Neural crest cell (in vitro differentiated cells): ENCODE results near the gene PP2D1. TPM values are rescaled to one million over a fixed set of nuclear protein-coding genes. Genes with fewer than 3 reads are reported as not detected.

ENCODE experiments used
- DNase-seq: peaks from one replicate; pipeline ENCODE4 v3.0.0; 2021; ENCODE audit warnings: low read depth, mixed read lengths, low spot score
- H3K27ac Mint-ChIP-seq: one replicate; pipeline ENCODE4 v1.8.0; 2021; ENCODE audit warnings: mild to moderate bottlenecking, mixed read lengths; ENCODE audit not compliant: unreplicated experiment
- H3K27me3 Mint-ChIP-seq: 2 replicates; pipeline ENCODE4 v1.8.0; 2021; ENCODE audit warnings: low read depth, mild to moderate bottlenecking, mixed read lengths
- H3K36me3 Mint-ChIP-seq: 2 replicates; pipeline ENCODE4 v1.8.0; 2021; ENCODE audit warnings: low read depth, mild to moderate bottlenecking, mixed read lengths
- H3K4me1 Mint-ChIP-seq: 2 replicates; pipeline ENCODE4 v1.8.0; 2021; ENCODE audit warnings: mixed read lengths
- H3K4me3 Mint-ChIP-seq: one replicate; pipeline ENCODE4 v1.8.0; 2021; ENCODE audit warnings: mild to moderate bottlenecking, mixed read lengths
- H3K9me3 Mint-ChIP-seq: 2 replicates; pipeline ENCODE4 v1.8.0; 2021; ENCODE audit warnings: mixed read lengths
- total RNA-seq: library from RNA; stranded (reverse); gene quantifications from 2 replicates; pipeline ENCODE4 v1.2.1, GENCODE V29; 2021
- TF ChIP-seq, protein P1 (sequence below): fragments of 200-600 bp; sonication (generic); conservative IDR thresholded peaks from 2 replicates; pipeline ENCODE4 v1.5.0; 2021; ENCODE audit warnings: antibody characterized with exemption, mild to moderate bottlenecking

The PP2D1 gene
- total RNA-seq, 1 donor from 2014 or later: not detected

DNA sequence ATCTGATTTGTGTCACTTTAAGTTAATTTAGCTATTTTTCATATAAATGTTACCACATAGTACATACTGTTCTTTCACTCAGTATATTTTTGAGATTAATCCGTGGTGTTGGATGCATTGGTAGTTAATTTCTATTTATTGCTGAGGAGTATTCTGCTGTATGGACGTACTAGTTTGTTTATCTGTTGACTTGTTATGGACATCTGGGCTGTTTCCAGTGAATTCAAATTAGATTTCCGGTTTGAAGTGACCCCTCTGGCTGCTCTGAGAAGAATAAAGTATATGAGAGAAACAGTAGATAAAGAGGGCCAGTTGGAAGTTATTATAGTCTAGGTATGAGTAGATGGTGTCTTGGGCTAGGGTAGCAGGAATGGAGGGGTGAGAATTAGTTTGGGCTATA is 43.8 kb upstream of the PP2D1 start:
- Mint-ChIP-seq H3K36me3 (peaks cover 4% of the 10 kb centered on the region), H3K27me3 (no peaks in the 10 kb centered on the region), H3K9me3 (peaks cover 4% of the 10 kb centered on the region), H3K4me1 (no peaks in the 10 kb centered on the region), H3K4me3 (no peak overlapping the region), H3K27ac (no peak overlapping the region)
- no peak for DNase-seq
- TF ChIP-seq, protein P1, sequence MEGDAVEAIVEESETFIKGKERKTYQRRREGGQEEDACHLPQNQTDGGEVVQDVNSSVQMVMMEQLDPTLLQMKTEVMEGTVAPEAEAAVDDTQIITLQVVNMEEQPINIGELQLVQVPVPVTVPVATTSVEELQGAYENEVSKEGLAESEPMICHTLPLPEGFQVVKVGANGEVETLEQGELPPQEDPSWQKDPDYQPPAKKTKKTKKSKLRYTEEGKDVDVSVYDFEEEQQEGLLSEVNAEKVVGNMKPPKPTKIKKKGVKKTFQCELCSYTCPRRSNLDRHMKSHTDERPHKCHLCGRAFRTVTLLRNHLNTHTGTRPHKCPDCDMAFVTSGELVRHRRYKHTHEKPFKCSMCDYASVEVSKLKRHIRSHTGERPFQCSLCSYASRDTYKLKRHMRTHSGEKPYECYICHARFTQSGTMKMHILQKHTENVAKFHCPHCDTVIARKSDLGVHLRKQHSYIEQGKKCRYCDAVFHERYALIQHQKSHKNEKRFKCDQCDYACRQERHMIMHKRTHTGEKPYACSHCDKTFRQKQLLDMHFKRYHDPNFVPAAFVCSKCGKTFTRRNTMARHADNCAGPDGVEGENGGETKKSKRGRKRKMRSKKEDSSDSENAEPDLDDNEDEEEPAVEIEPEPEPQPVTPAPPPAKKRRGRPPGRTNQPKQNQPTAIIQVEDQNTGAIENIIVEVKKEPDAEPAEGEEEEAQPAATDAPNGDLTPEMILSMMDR: no peak

DNA sequence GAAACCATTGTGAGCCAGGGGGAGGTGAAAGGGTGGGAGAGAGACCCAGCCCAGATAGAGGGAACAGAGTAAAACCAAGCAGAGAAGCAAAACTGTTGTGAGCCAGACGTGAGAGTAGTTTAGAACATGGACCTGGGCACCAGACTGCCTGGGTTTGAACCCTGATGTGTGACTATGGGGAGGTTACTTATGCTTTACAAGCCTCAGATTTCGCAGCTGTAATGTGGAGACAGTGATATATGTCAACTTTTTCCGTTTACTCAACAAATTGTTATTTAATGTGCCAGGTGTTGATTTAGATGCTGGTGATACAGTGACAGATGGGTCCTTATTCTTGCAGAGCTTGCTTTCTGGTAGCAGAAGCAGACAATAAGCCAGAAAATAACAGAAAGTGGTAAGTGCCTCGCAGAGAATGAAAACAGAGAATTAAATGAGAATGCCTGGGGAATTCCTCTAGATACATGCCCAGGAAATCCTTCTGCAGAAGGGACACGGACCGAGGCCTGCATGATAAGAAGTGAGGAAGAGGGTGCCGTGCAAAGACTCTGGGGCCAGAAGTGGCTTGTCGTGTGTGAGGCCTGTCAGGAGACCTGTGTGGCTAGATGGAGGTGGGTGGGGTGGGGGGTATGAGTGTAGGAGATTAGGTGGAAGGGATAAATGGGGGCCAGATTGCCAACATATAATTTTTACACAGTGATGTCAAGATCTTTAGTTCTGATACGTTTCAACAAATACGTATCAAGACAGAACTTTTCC is 43.1 kb upstream of the PP2D1 start:
- peaks cover 4% of the 10 kb centered on the region for H3K9me3 Mint-ChIP-seq
- no peaks in the 10 kb centered on the region for H3K27me3 Mint-ChIP-seq
- no peak overlapping the region for H3K4me3 Mint-ChIP-seq
- TF ChIP-seq, protein P1: no peak
- no peak for DNase-seq
- H3K27ac Mint-ChIP-seq: no peak overlapping the region
- no peaks in the 10 kb centered on the region for H3K4me1 Mint-ChIP-seq
- H3K36me3 Mint-ChIP-seq: peaks cover 4% of the 10 kb centered on the region

DNA sequence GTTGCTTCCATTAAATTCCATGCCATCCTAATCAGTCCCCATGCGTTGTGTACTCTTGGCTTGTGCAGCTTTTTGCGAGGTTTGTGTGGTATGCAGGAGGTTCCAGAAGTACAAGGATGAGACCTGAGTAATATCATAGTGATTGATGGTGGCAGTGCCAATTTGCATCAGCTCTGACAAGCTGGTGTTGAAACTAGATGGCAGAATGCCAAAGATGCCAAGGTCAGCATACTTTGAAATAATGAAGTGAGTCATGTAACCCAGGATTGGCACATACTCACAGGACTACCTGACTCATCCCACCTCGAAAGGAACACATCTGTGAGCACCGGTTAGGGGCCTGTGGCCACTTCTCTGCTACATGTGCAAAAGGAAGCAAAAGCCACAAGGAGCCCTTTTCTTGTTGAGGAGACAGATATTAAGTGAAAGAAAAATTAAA is 42.5 kb upstream of the PP2D1 start:
- Mint-ChIP-seq H3K27me3 (no peaks in the 10 kb centered on the region), H3K27ac (no peak overlapping the region)
- DNase-seq: no peak

DNA sequence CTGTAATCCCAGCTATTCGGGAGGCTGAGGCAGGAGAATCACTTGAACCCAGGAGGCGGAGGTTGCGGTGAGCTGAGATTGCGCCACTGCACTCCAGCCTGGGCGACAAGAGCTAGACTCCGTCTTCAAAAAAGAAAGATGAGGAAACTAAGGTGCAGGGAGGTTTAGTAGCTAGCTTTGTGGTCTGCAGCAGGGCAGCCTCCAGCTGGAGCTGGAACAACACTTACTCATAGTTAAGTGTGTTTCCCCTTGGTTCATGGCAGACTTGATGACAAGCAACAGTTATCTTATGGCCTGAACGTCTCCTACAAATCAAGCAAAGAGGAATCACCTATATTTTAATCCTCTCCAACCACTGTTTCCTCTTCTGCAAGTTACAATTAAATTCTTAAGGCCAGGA is 40.8 kb upstream of the PP2D1 start:
- Mint-ChIP-seq H3K27me3 (no peaks in the 10 kb centered on the region), H3K9me3 (no peaks in the 10 kb centered on the region), H3K4me1 (no peaks in the 10 kb centered on the region), H3K27ac (no peak overlapping the region), H3K36me3 (no peaks in the 10 kb centered on the region), H3K4me3 (no peak overlapping the region)
- TF ChIP-seq, protein P1: no peak
- no peak for DNase-seq

More for the DNA sequence above, 42.5 kb upstream of the PP2D1 start:
- TF ChIP-seq, protein P1: no peak
- no peaks in the 10 kb centered on the region for H3K4me1 Mint-ChIP-seq
- H3K4me3 Mint-ChIP-seq: no peak overlapping the region
- no peaks in the 10 kb centered on the region for H3K36me3 Mint-ChIP-seq
- H3K9me3 Mint-ChIP-seq: no peaks in the 10 kb centered on the region

DNA sequence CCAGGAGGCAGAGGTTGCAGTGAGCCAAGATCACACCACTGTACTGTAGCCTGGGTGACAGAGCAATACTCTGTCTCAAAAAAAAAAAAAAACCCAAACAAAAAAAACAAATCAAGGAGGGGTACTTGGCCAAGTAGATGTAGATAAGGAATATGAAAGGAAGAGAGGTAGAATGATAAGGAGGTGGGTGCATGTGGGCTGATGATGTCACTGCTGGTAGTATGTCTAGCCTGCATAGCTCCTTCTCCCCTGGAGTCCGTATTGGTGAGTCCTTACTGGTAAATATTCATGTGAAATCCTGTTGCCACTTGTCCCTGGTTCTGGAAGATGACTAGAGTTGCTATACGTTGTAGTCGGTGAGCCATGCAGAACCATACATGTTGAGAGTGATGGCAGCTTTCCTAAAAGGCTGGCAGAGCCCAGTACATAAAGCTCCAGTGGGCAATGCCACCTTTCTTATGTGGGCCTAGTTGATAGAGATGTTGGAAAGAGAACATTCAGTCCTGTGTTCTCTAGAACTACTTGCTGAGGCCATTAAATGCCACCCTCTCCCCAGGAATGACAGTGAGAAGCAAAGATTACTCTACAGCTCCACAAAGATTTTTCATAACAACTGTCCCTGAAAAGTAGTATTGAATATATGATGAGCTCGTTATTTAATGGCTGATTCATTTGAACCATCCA is 39.2 kb upstream of the PP2D1 start:
- TF ChIP-seq, protein P1: no peak
- H3K4me1 Mint-ChIP-seq: no peaks in the 10 kb centered on the region
- H3K27me3 Mint-ChIP-seq: no peaks in the 10 kb centered on the region
- H3K27ac Mint-ChIP-seq: no peak overlapping the region
- H3K4me3 Mint-ChIP-seq: no peak overlapping the region
- H3K36me3 Mint-ChIP-seq: no peaks in the 10 kb centered on the region
- H3K9me3 Mint-ChIP-seq: no peaks in the 10 kb centered on the region
- DNase-seq: no peak
